Stimulated activated CD8-positive, alpha-beta memory T cell treated with anti-CD3 and anti-CD28 coated beads, Interleukin-7, amount 100 ng/mL, for 1 hour (primary cell): ENCODE results near the gene TFRC.
"Not testable (repeated sequence)": the region's sequence is repeated elsewhere in the genome, so short reads cannot be mapped to it uniquely, and the experiment has no call there.

Experiments
- DNase-seq, 2 donors: peaks; one replicate each; pipeline ENCODE4 v3.0.0-alpha.2; 2020; ENCODE audit warnings: low read depth in 2 of 2

Gene TFRC

GRCh38 chr3:196004359-196005052 is 77.4 kb downstream of the TFRC start:
- not testable (repeated sequence) for DNase-seq

- DNase-seq = no peak
Measured at GRCh38 chr3:196003611-196004010, 78.3 kb downstream of the TFRC start.

GRCh38 chr3:196002721-196003120 is 79.2 kb downstream of the TFRC start:
- DNase-seq = not testable (repeated sequence)

GRCh38 chr3:196001240-196001639 is 80.7 kb downstream of the TFRC start:
- DNase-seq = not testable (repeated sequence)

GRCh38 chr3:196000360-196000950 is 81.4 kb downstream of the TFRC start:
- DNase-seq = not testable (repeated sequence)

GRCh38 chr3:195999896-196000295 is 82.0 kb downstream of the TFRC start:
- no peak for DNase-seq
